ENCODE data around the gene ANKDD1B. TPM values are rescaled to one million over a fixed set of nuclear protein-coding genes. Genes with fewer than 3 reads are reported as not detected.
"Not testable (repeated sequence)": the region's sequence is repeated elsewhere in the genome, so short reads cannot be mapped to it uniquely, and the experiment has no call there.

The ANKDD1B gene
- total and polyA plus RNA-seq, 5 donors from 2014 or later, result 0.69 to 3.3 (median 2.4) TPM

GRCh38 chr5:75578280-75578679, 33.0 kb upstream of the ANKDD1B start:
- H3K27ac ChIP-seq (ENCODE audit: insufficient read depth, low read length, poor library complexity, severe bottlenecking); H3K27ac Mint-ChIP-seq; DNase-seq; H3K4me1 ChIP-seq (ENCODE audit: control insufficient read depth, insufficient read depth, low read length, poor library complexity, severe bottlenecking); H3K9me3 ChIP-seq (ENCODE audit: control insufficient read depth in 2 of 2, low read length in 2 of 2); H3K4me3 ChIP-seq (ENCODE audit: low read depth, low read length); H3K27me3 Mint-ChIP-seq; H3K4me3 Mint-ChIP-seq; H3K9me3 Mint-ChIP-seq; ATAC-seq (ENCODE audit: low read depth in 2 of 2); H3K27me3 ChIP-seq (ENCODE audit: control insufficient read depth, insufficient read depth, low read length): not testable (repeated sequence)
- peaks cover 16% of the 10 kb centered on the region for H3K36me3 ChIP-seq (ENCODE audit: control insufficient read depth, insufficient read depth, low read length)
- H3K4me1 Mint-ChIP-seq, result peaks cover 10 to 23% (median 16%) of the 10 kb centered on the region in 4 donors
- H3K36me3 Mint-ChIP-seq, result peaks cover 26% of the 10 kb centered on the region

DNA sequence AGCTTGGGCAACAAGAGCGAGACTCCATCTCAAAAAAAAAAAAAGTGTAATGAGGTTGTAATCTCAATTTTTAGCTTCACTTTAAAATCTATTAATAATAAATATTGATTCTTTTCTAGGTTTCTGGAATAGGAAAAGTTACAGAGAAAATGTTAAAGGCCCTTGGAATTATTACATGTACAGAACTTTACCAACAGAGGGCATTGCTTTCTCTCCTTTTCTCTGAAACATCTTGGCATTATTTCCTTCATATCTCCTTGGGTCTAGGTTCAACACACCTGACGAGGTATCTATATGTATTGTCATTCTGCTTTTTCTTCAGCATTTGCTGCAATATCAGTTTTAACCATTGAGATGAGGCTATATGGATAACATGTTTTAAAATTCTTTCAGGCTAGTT, 26.6 kb upstream of the ANKDD1B start:
- no peak for DNase-seq
- no peaks in the 10 kb centered on the region for H3K9me3 ChIP-seq (ENCODE audit: control insufficient read depth in 2 of 2, low read length in 2 of 2)
- H3K4me3 Mint-ChIP-seq, result no peak overlapping the region
- H3K36me3 Mint-ChIP-seq, result peaks cover 22% of the 10 kb centered on the region
- no peak overlapping the region for H3K27ac Mint-ChIP-seq
- no peak overlapping the region for H3K27ac ChIP-seq (ENCODE audit: insufficient read depth, low read length, poor library complexity, severe bottlenecking)
- peaks cover 3% of the 10 kb centered on the region for H3K4me1 ChIP-seq (ENCODE audit: control insufficient read depth, insufficient read depth, low read length, poor library complexity, severe bottlenecking)
- H3K27me3 Mint-ChIP-seq, result no peaks in the 10 kb centered on the region
- H3K27me3 ChIP-seq (ENCODE audit: control insufficient read depth, insufficient read depth, low read length), result no peaks in the 10 kb centered on the region
- H3K4me3 ChIP-seq (ENCODE audit: low read depth, low read length), result no peak overlapping the region
- peaks cover 0 to 7% (median 5%) of the 10 kb centered on the region in 4 donors for H3K4me1 Mint-ChIP-seq
- no peak for ATAC-seq (ENCODE audit: low read depth in 2 of 2)
- H3K36me3 ChIP-seq (ENCODE audit: control insufficient read depth, insufficient read depth, low read length), result peaks cover 24% of the 10 kb centered on the region
- H3K9me3 Mint-ChIP-seq, result no peaks in the 10 kb centered on the region

DNA sequence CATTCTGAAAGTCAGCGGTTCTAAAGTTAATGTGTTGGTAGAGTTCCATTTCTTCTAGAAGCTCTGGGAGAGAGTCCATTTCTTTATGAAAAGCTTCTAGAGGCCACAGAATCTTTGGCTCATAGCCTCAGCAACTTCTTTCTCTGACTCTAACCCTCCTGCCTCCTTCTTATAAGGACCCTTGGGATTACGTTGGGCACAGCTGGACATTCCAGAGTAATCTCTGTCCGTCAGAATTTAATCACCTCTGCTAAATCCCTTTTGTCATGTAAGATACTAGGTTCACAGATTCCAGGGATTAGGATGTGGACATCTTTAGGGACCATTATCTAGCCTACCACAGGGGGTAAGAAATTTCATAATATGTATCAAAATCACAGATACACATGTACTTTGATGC, 22.6 kb upstream of the ANKDD1B start:
- Histone ChIP-seq H3K9me3 (ENCODE audit: control insufficient read depth in 2 of 2, low read length in 2 of 2) (no peaks in the 10 kb centered on the region), H3K27me3 (ENCODE audit: control insufficient read depth, insufficient read depth, low read length) (no peaks in the 10 kb centered on the region), H3K27ac (ENCODE audit: insufficient read depth, low read length, poor library complexity, severe bottlenecking) (no peak overlapping the region), H3K4me3 (ENCODE audit: low read depth, low read length) (no peak overlapping the region), H3K4me1 (ENCODE audit: control insufficient read depth, insufficient read depth, low read length, poor library complexity, severe bottlenecking) (no peaks in the 10 kb centered on the region), H3K36me3 (ENCODE audit: control insufficient read depth, insufficient read depth, low read length) (peaks cover 42% of the 10 kb centered on the region)
- H3K9me3 Mint-ChIP-seq, result peaks cover 0 to 2% (median 0%) of the 10 kb centered on the region in 7 donors
- peaks cover 32% of the 10 kb centered on the region for H3K36me3 Mint-ChIP-seq
- no peak overlapping the region for H3K4me3 Mint-ChIP-seq
- H3K27me3 Mint-ChIP-seq, result no peaks in the 10 kb centered on the region
- H3K27ac Mint-ChIP-seq, result no peak overlapping the region
- peaks cover 0 to 2% (median 0%) of the 10 kb centered on the region in 4 donors for H3K4me1 Mint-ChIP-seq
- ATAC-seq (ENCODE audit: low read depth in 2 of 2), result no peak
- DNase-seq, result no peak

DNA sequence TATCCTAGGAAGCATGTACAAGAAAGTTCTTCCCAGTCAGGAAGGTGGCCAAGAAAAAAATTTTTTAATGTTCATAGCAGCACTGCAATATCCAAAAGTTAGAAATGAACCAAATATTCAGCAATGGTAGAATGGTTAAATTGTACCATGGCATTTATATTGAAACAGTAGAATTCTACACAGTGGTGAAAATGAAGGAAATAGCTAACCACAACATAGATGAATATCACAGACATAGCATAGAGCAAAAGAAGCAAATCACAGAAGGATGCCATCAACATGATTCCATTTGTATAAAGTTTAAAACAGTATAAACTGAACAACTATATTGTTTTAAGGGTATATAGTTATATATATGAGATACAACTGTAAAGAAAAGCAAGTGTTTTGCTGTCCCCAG, 10.7 kb upstream of the ANKDD1B start:
- Mint-ChIP-seq H3K9me3 (peaks cover 0 to 1% (median 0%) of the 10 kb centered on the region in 7 donors), H3K27me3 (no peaks in the 10 kb centered on the region), H3K36me3 (peaks cover 41% of the 10 kb centered on the region), H3K4me3 (no peak overlapping the region), H3K4me1 (peaks cover 22 to 30% (median 26%) of the 10 kb centered on the region in 4 donors), H3K27ac (no peak overlapping the region)
- Histone ChIP-seq H3K36me3 (ENCODE audit: control insufficient read depth, insufficient read depth, low read length) (peaks cover 18% of the 10 kb centered on the region), H3K27ac (ENCODE audit: insufficient read depth, low read length, poor library complexity, severe bottlenecking) (no peak overlapping the region), H3K4me3 (ENCODE audit: low read depth, low read length) (peak overlapping the region; percentile 38), H3K27me3 (ENCODE audit: control insufficient read depth, insufficient read depth, low read length) (no peaks in the 10 kb centered on the region), H3K9me3 (ENCODE audit: control insufficient read depth in 2 of 2, low read length in 2 of 2) (no peaks in the 10 kb centered on the region), H3K4me1 (ENCODE audit: control insufficient read depth, insufficient read depth, low read length, poor library complexity, severe bottlenecking) (peaks cover 10% of the 10 kb centered on the region)
- DNase-seq (peak in 2 of 3 donors; percentile 13 to 15), ATAC-seq (ENCODE audit: low read depth in 2 of 2) (peak; percentile 40 to 60)

DNA sequence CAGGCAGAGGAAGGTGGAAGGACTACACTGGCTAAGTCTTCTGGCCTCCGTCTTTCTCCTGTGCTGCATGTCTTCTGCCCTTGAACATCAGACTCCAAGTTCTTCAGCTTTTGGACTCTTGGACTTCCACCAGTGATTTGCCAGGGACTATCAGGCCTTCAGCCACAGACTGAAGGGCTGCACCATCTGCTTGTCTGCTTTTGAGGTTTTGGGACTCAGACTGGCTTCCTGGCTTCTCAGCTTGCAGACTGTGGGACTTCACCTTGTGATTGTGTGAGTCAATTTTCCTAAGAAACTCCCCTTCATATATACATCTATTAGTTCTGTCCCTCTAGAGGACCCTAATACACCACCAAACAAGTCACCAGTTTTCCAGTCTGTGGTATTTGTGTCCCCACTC, 9.7 kb upstream of the ANKDD1B start:
- ATAC-seq (ENCODE audit: low read depth in 2 of 2) (no peak), DNase-seq (no peak)
- Histone ChIP-seq H3K9me3 (ENCODE audit: control insufficient read depth in 2 of 2, low read length in 2 of 2) (no peaks in the 10 kb centered on the region), H3K27me3 (ENCODE audit: control insufficient read depth, insufficient read depth, low read length) (no peaks in the 10 kb centered on the region), H3K4me1 (ENCODE audit: control insufficient read depth, insufficient read depth, low read length, poor library complexity, severe bottlenecking) (peaks cover 10% of the 10 kb centered on the region), H3K27ac (ENCODE audit: insufficient read depth, low read length, poor library complexity, severe bottlenecking) (no peak overlapping the region), H3K4me3 (ENCODE audit: low read depth, low read length) (no peak overlapping the region), H3K36me3 (ENCODE audit: control insufficient read depth, insufficient read depth, low read length) (peaks cover 14% of the 10 kb centered on the region)
- Mint-ChIP-seq H3K36me3 (peaks cover 39% of the 10 kb centered on the region), H3K4me1 (peaks cover 22 to 31% (median 26%) of the 10 kb centered on the region in 4 donors), H3K27me3 (no peaks in the 10 kb centered on the region), H3K4me3 (no peak overlapping the region), H3K9me3 (peaks cover 0 to 1% (median 0%) of the 10 kb centered on the region in 7 donors), H3K27ac (peak overlapping the region in 1 of 3 donors; percentile 20)

- H3K4me3 Mint-ChIP-seq, result no peak overlapping the region
- peaks cover 22 to 31% (median 25%) of the 10 kb centered on the region in 4 donors for H3K4me1 Mint-ChIP-seq
- H3K4me1 ChIP-seq (ENCODE audit: control insufficient read depth, insufficient read depth, low read length, poor library complexity, severe bottlenecking), result peaks cover 10% of the 10 kb centered on the region
- no peaks in the 10 kb centered on the region for H3K9me3 ChIP-seq (ENCODE audit: control insufficient read depth in 2 of 2, low read length in 2 of 2)
- H3K9me3 Mint-ChIP-seq, result peaks cover 0 to 1% (median 0%) of the 10 kb centered on the region in 7 donors
- no peak for DNase-seq
- no peak overlapping the region for H3K4me3 ChIP-seq (ENCODE audit: low read depth, low read length)
- peaks cover 35% of the 10 kb centered on the region for H3K36me3 Mint-ChIP-seq
- peaks cover 12% of the 10 kb centered on the region for H3K36me3 ChIP-seq (ENCODE audit: control insufficient read depth, insufficient read depth, low read length)
- no peak overlapping the region for H3K27ac ChIP-seq (ENCODE audit: insufficient read depth, low read length, poor library complexity, severe bottlenecking)
- ATAC-seq (ENCODE audit: low read depth in 2 of 2), result no peak
- no peaks in the 10 kb centered on the region for H3K27me3 ChIP-seq (ENCODE audit: control insufficient read depth, insufficient read depth, low read length)
- peak overlapping the region in 1 of 3 donors; percentile 10 for H3K27ac Mint-ChIP-seq
- no peaks in the 10 kb centered on the region for H3K27me3 Mint-ChIP-seq
Measured at GRCh38 chr5:75601996-75602395, 9.3 kb upstream of the ANKDD1B start.

GRCh38 chr5:75603371-75603770, 7.9 kb upstream of the ANKDD1B start:
- ATAC-seq (ENCODE audit: low read depth in 2 of 2) (no peak), DNase-seq (no peak)
- H3K4me1 Mint-ChIP-seq, result peaks cover 22 to 31% (median 25%) of the 10 kb centered on the region in 4 donors
- Histone ChIP-seq H3K36me3 (ENCODE audit: control insufficient read depth, insufficient read depth, low read length) (peaks cover 9% of the 10 kb centered on the region), H3K4me1 (ENCODE audit: control insufficient read depth, insufficient read depth, low read length, poor library complexity, severe bottlenecking) (peaks cover 10% of the 10 kb centered on the region), H3K27me3 (ENCODE audit: control insufficient read depth, insufficient read depth, low read length) (no peaks in the 10 kb centered on the region), H3K27ac (ENCODE audit: insufficient read depth, low read length, poor library complexity, severe bottlenecking) (no peak overlapping the region), H3K4me3 (ENCODE audit: low read depth, low read length) (no peak overlapping the region), H3K9me3 (ENCODE audit: control insufficient read depth in 2 of 2, low read length in 2 of 2) (no peaks in the 10 kb centered on the region)
- no peaks in the 10 kb centered on the region for H3K27me3 Mint-ChIP-seq
- H3K9me3 Mint-ChIP-seq, result peaks cover 0 to 1% (median 0%) of the 10 kb centered on the region in 7 donors
- H3K27ac Mint-ChIP-seq, result no peak overlapping the region
- peaks cover 40% of the 10 kb centered on the region for H3K36me3 Mint-ChIP-seq
- no peak overlapping the region for H3K4me3 Mint-ChIP-seq

DNA sequence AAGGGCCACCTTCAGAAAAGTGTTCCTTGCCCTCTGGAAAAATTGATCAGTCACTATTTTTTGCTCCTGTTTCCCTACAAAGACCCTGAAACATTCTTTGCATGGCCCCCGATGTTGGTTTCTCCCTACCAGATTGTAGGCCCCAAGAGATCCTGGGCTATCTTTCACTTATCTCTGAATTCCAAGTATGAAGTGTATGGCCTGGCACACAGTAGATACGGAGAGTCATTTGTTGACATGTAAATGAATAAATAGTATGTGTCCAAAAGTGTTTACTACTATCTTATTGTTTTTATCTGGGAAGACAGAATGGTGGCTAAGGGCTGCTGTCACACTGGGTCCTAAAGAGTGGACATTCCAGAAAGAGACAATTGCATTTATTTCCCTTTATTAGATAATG, 7.4 kb upstream of the ANKDD1B start:
- Histone ChIP-seq H3K9me3 (ENCODE audit: control insufficient read depth in 2 of 2, low read length in 2 of 2) (no peaks in the 10 kb centered on the region), H3K27me3 (ENCODE audit: control insufficient read depth, insufficient read depth, low read length) (no peaks in the 10 kb centered on the region), H3K36me3 (ENCODE audit: control insufficient read depth, insufficient read depth, low read length) (peaks cover 9% of the 10 kb centered on the region), H3K4me1 (ENCODE audit: control insufficient read depth, insufficient read depth, low read length, poor library complexity, severe bottlenecking) (peaks cover 10% of the 10 kb centered on the region), H3K4me3 (ENCODE audit: low read depth, low read length) (no peak overlapping the region), H3K27ac (ENCODE audit: insufficient read depth, low read length, poor library complexity, severe bottlenecking) (no peak overlapping the region)
- ATAC-seq (ENCODE audit: low read depth in 2 of 2), result no peak
- no peak overlapping the region for H3K27ac Mint-ChIP-seq
- H3K4me3 Mint-ChIP-seq, result no peak overlapping the region
- H3K36me3 Mint-ChIP-seq, result peaks cover 40% of the 10 kb centered on the region
- peaks cover 22 to 31% (median 25%) of the 10 kb centered on the region in 4 donors for H3K4me1 Mint-ChIP-seq
- no peak for DNase-seq
- no peaks in the 10 kb centered on the region for H3K27me3 Mint-ChIP-seq
- H3K9me3 Mint-ChIP-seq, result peaks cover 0 to 4% (median 0%) of the 10 kb centered on the region in 7 donors

Measured in CD4-positive, CD25-positive, alpha-beta regulatory T cell (primary cell).